HG03575 (cell line): ENCODE results near the gene C2CD2.
"Not testable (repeated sequence)": the region's sequence is repeated elsewhere in the genome, so short reads cannot be mapped to it uniquely, and the experiment has no call there.

Experiments
- ATAC-seq: cut with Tn5 transposase; IDR thresholded peaks from one replicate; pipeline ENCODE4 v1.9.1; 2021; ENCODE audit not compliant: unreplicated experiment, insufficient number of reproducible peaks, low FRiP score; ENCODE audit errors: extremely low read depth

The C2CD2 gene

DNA sequence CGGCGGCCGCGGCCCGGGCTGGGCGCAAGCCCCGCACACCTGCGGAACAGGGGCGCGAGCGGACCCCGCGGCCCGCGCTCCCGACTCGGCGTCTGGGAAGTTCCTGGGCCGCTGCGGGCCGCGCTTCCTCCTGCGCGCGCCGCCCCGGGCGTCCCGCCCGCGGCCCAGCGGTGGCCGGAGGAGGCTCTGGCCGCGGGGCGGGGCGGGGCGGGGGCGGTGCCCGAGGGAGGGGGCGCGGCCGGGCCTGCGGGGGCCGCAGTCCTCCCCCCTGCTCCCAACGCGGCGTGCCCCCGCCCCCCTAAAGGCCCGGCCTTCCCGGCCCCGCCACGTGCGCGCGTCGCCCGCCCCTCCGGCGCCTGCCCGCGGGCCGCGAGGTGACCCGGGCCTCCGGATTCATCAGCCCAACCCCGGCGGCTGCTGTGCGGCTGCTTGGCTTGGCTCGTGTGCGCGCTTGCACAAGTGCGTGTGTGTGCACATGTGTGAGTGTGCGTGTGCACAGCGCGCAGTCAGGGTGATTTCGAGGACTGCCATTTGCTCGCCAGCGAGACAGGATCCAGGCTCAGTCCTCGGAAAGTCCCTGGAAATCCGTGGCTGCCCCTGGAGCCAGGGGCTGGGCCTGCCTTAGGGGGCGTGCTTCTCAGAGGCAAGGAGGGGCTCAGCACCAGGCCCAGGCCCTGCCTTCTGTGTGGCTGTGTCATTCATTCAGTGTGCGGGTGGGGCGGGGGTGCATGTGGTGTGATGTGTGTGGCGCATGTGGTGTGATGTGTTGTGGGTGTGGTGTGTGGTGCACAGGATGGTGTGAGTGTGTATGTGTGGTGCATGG, at the start of gene C2CD2:
TSS of gene C2CD2 (minus strand) at position 188 of the 823 bp plus-strand sequence. CDS start 370 bp downstream, outside the sequence.
- ATAC-seq: no peak

DNA sequence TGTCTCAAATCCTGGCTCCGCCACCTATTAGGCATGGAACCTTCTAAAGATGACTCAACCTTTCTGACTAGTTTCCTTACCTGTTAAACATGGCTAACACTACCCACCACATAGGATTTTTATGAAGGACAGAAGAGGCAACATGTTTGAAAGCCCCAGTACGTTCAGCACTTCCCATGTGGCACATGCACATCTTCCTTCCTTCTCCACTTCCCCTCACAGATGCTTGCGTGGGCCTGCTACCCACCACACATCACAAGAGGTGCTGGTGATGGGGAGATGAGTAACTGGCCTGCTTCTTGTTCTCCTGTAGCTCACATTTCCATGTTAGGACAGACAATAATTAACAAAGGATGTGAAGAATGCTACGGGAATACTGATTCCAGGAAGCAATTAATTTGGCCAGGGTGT, 49.2 kb upstream of the C2CD2 start:
- no peak for ATAC-seq

DNA sequence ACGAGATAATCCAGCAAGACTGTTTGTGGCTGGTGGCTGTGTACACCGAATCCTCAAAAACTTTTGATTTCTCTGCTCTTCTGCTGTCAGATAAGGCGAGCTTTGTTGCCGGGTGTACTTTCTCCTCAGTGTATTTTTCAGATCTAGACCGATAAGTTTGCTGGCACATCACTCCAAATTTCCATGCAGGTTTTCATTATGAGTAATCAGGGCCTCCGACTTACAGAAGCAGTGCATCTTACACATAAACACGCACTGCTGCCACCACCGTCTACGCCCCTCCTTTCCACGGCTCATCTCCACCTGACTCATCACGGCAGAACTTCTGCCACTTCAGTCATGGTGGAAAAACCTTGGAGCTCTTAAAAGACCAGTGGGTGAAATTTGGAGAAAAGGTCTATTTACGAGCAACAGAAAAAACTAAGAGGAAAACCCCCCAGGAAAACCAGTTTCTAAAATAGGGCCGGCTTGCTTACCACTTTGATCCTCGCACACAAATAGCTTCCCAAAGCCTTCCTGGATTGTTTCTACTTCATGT, 48.7 kb upstream of the C2CD2 start:
- no peak for ATAC-seq

DNA sequence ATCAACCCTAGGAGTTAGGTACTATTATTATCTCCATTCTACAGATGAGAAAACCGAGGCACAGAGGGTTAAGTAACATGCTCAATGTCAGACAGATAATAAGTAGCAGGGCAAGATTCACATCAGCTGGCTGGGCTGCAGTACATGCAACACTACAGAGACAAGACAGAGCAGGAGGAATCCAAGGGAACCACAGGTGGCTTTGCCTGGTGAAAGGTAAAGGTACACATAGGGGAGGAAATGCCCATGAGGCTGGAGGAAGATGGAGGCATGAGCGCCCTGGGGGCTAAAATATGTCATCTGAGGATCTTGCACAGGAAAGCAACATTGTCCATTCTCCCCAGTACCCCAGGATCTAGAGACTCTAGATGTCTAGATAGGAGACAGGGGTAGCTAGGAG, 48.0 kb upstream of the C2CD2 start:
- no peak for ATAC-seq

DNA sequence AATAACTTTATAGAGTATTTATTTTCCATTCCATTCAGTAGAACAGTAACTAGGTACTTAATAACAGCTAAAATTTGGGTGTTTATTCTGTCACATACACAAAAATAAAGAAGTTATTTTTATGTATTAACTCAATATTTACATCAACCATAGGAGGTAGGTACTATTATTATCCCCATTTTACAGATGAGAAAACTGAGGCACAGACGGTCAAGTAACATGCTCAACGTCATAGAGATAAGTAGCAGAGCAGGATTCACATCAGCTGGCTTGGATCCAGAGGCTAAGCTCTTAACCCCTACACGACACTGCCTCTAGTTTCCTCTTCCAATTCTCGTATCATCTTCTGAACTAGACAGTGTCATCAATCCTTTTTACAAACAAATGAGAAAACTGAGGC, 47.1 kb upstream of the C2CD2 start:
- no peak for ATAC-seq

DNA sequence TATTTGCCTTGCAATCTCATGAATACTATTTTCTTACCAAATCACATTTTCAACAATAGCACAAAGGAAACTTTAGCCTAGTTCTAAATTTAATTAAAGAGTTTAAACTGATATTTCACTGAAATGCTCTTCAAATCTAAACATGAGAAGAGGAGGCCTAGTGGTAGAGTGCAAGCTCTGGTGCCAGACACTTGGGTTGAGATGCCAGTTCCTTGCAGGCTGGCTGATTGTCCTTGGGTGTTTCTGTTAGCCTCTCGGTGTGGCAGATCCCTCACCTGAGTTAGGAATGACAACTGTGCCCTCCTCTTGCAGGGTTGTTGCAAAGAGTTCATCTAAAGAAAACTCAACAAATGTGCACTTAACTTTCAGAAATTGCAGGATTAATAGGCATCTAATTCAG, 43.8 kb upstream of the C2CD2 start:
- ATAC-seq: no peak

DNA sequence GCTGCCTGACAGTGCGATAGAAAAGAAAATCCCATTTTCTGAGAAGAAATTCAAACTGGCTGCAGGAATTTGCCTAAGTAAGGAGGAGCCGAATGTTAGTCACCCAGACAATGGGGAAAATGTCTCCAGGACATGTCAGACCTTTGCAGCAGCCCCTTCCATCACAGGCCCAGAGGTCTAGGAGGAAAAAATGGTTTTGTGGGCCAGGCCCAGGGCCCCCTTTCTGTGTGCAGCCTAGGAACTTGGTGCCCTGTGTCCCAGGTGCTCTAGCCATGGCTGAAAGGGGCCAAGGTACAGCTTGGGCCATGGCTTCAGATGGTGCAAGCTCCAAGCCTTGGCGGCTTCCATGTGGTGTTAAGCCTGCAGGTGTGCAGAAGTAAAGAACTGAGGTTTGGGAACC, 41.8 kb upstream of the C2CD2 start:
- ATAC-seq: no peak

DNA sequence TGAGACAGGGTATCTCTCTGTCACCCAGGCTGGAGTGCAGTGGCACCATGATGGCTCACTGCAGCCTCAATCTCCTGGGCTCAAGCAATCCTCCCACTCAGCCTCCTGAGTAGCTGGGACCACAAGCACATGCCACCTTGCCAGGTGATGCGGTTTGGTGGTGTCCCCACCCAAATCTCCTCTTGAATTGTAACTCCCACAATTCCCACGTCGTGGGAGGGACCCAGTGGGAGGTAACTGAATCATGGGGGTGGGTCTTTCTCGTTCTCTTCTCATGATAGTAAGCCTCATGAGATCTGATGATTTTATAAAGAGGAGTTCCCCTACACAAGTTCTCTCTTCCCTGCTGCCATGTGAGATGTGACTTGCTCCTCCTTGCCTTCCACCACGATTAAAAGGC, 40.8 kb upstream of the C2CD2 start:
- not testable (repeated sequence) for ATAC-seq

DNA sequence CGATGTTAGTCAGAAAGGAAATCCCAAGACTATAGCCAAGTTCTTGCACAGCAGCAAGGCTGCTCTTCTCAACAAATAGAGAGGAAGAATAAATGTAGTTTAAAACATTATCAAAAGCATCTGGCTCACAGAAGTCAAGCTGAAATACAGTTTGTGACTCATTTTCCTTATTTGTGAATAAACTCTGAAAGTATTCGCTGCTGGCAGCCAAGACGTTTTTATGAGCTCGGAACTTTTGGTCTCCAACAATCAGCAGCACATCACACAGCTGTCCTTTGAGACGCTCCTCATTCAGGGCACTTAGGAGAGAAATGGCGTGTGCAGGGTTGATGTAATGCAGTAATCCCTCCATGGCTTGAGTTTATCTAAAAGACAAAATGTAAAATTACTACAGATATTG, 39.9 kb upstream of the C2CD2 start:
- ATAC-seq: no peak

DNA sequence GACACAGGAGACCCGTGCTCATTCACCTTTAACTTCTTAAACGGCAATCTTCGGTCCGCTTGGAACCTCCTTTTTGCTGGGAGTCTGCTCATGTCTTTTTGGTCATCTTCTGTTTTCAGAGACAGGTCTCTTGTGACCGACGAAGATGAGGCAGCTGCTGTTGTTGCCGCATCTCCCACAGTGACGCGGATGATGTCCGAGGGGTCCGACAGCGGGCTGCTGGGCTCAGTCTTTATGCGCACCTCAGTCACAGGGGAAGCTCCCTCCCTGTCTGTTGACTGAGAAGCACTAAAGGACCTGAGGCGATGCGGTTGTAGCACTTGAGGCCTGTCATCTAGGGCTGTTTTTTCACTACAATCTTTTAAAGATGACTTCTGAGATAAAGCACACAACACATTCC, 38.8 kb upstream of the C2CD2 start:
- no peak for ATAC-seq

DNA sequence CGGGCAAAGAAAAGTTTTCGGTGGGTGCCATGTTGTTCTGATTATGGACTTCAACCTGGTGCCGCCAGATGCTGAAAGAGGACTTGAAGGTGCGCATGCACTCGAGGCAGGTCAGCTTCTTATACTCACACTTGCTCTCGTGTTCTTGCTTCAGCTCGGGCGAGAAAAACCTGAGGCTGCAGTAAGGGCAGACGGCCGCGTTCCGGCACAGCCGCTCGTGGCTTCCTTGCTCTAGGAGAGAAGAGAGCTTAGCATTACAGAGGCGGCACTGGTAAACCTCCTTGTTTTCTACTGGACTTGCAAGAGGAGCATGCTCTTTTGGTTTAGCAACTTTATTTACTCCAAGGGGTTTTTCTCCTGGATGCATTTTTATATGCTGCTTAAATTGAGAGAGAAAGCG, 37.8 kb upstream of the C2CD2 start:
- no peak for ATAC-seq

DNA sequence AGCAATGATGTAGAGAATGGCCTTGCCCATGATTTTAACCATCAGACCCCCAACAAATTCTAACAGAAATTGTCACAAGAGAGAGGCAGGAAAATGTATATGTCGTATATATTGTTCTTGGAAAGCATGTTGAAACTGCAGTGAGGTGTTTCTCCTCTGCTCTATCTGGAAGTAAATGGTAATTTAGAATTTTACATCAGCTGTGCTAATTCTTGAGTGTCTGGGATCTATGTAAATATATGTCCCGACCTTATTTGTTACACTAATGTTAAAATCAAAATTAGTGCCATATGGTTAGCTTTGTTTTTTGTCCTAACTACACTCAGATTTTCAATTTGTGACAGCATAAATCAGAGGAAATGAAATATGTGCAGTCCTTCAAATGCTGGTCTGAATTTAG, 35.9 kb upstream of the C2CD2 start:
- no peak for ATAC-seq

DNA sequence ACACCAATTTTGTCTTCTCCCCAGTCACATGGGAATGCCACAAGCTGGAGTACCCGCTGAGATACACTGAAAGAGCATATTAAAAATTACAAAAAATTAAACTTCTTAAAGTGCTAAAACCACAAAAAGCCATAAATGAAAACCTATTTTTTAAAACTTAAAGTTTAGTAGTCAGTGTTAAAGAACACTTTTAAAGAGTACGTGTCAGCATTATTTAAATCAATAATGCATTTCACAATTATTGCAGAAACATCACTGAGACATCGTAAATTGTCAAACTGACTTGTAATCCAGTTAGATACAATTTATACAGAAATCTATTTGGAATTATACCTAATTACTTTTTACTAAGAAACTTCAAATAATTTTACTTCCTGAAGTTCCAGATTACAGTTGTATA, 33.5 kb upstream of the C2CD2 start:
- no peak for ATAC-seq

DNA sequence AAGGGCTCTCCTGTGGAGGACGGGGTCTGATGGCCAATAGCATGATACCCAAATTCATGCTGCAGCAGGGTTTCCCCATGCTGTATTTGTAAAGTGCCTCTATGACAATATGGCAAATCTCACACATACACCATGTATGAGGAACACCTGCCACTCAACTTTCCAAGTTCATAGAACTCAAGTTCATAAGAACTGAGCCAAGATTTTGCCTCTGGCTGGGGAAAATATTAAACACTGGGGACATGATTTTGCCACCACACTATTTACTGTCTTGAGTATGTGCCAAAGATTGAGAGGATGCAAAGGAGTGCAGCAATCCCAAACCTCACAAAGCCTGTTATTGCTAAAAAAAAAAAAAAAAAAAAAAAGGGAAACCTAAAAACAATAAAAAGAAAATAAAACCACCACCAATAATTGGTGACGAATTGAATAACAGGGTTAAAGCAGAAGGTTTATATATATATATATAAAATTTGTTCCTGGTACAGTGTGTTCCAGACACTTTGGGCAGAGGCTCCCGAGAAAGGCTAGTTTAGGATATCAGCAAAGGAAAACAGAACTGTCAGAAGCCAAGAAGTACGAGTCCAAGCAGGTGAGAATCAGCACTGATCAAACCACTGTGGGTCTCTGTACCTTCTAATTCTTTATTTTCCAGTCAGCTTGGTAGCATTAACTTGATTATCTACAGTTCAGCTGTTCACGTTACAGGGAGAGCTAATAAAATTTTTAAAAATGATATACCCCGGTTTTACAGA, 32.0 kb upstream of the C2CD2 start:
- no peak for ATAC-seq

DNA sequence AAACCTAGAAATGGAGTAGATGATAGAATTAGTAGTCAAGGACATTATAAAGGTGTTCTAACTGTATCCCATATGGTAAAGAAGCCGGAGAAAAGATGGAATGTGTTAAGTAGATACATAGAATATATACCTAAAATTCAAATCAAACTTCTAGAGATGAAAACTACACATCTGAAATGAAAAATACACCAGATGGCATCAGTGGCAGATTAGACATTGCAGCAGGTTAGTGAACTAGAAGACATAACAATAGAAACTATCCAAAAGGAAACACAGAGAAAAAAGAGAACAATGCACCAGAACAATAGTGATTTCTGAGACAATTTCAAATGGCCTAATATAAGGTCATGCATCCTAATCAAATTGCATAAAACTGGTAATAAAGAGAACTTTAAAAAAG, 29.4 kb upstream of the C2CD2 start:
- ATAC-seq: no peak

DNA sequence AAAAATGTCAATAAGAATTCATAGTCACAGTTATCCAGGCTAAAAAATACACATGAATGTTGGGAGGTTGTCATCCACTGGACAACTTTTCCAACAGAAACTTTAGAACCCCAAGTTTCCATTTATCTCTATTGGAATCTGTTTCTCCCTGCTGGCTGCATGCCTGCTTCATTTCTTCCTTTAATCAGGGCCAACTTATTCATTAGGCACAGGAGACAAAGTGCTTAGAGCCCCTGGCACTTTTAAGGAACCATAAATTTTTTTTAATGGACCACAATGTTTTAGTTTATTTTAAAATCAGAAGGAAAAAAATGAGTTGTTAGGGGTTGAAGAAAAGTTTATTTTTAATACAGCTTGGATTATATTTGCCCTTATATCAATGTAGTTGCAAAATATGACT, 26.7 kb upstream of the C2CD2 start:
- no peak for ATAC-seq

DNA sequence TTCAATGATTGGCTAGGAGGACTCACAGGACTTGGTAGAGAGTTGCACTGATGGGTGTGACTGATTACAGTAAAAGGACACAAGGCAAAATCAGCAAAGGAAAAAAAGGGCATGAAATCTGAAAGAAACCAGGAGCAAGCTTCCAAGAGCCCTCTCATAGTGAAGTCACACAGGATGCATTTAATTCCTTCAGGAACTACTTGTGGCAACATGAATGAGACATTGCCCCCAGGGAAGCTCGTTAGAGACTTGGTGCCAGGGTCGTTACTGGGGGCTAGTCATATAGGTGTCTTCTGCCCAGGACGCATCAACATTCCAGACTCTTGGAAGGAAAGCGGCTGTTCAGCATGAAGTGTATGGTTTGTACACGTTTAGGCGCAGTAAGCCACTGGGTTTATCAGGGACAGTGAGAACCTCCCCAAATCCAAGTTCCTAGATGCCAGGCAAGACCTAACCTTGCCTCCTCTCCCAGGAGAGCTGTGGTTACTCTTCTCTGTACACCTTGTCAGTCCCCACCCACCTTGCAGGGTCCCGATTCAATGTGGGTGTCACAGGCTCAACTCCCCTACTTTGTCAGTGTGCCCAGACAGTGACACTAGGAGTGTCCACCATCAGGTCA, 26.0 kb upstream of the C2CD2 start:
- ATAC-seq: no peak

DNA sequence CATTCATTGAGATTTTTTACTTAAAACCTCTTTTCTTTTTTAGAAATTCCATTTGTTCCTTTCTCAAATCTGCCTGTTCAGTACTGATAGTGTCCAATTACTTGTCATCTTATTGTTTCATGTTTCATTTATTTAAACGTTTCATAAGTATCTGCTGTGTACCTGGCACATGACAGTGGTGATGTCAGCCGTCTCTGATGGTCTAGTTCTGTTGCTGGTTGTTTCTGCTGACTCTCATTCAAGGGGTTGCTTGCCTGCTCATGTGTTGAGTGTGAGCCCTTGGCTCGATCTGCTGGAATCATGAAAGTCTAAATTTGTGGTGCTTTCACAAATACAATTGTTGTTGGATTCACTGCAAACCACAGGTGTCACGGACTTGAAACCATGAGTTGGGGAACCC, 25.5 kb upstream of the C2CD2 start:
- no peak for ATAC-seq

DNA sequence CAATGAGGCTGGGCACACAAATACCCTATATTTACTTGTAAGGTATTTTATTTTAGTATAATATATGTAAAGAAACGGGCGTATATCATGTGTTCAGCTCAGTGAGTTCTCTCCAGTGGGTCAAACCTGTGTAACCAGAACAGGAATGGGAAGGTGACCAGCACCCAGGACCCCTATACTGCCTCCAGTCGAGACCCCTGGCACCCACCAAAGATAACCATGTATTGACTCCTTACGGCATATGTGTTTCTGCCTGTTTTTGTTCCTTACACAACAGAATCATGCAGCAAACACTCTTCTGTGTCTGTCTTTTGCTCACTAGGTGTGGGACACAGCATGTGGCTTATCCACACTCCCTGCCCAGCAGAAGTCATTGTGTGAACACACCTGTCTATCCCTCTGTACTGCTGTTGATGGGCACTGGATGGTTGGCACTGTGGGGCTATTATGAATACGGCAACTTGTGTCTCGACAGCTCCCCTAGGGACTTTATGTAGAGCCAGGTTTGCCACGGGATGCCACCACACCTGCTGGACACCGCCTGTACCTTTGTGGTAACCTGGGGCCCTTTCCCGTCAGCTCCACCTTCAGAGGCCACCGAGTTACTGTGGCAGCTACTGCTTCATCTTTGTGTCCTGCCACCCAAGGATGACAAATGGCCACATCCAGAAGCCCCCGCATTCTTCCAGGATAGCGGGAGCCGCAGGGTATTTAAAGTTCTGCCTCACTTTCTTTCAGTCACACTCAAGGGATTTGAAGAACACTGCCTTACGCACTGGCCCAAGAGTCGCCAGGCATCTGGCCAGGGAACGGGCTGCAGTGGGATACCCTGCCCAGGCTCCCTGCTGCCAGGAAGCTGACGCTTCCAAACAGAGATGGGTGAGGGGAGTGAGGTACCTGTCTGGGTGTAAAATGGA, 23.5 kb upstream of the C2CD2 start:
- ATAC-seq: no peak
